ENCODE data around the gene HTRA3.
A peak's percentile ranks its signal among the peaks of the same experiment; 100 is the strongest.

HTRA3 gene
- total RNA-seq: 0 to 1.2 (median 0.15) reads per million in 18 experiments

DNA sequence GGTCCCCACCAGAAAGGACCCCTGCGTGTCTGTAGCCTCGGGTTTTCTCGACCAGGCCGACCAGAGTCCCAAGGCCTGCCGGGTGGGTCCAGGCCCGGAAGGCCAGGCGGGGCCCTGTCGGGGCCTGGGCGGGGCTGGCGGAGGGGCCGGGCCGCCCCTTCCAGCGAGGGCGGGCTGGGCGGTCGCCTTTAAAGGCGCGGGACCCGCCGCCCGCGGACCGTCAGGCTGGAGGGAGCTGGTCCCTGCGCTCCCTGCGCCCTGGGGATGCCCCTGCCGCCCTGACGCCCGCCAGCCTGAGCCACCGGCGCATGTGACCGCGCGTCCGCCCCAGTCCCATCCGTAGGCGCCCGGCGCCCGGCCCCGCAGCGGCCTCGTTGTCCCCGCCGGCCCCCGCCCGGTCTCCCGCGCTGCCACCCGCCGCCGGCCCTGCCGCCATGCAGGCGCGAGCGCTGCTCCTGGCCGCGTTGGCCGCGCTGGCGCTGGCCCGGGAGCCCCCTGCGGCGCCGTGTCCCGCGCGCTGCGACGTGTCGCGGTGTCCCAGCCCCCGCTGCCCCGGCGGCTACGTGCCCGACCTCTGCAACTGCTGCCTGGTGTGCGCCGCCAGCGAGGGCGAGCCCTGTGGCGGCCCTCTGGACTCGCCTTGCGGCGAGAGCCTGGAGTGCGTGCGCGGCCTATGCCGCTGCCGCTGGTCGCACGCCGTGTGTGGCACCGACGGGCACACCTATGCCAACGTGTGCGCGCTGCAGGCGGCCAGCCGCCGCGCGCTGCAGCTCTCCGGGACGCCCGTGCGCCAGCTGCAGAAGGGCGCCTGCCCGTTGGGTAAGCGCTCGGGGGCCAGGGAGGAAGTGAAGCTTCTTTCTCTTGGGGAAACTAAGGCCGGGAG, at the start of gene HTRA3:
TSS of gene HTRA3 (plus strand) at position 220 of the 883 bp plus-strand sequence. CDS start at position 435, 215 bp downstream.
- DNase-seq: no peak

DNA sequence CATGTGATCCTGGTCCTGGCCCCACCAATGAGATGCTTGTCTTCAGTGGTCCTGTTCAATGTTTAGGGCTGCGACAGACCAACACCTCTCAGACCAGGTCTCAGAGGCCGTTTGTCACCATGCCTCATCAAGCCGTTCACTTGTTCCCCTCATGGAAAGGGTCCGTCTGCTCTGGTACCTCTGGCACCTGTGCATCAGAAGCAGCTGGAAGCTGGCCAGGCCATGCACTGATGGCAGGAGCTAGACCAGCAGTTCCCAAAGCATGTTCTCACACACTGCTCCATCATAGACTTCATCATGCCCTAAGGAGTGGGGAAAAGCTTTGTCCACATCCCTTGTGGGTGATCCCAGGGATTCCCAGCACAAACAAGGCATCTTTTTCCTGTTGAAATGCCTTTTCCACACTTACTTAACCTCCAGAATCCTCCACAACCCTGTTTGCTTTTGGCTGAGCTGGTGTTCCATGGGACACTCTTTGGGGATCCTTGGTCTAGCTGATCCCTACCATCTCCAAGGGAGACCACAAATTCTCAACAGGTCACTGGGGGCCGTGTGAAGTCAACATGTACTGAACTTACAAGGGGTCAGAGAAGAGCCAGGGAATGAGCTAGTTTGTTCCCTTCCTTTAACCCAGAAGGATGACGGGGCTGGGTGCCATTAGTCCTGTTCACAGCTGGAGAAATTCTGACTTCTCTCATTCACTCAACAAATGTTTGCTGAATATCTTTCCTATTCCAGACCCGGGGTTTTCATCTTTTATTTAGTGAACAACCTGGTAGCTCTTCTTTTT, 48.7 kb upstream of the HTRA3 start:
- DNase-seq: peak in 1 of 2 donors; percentile 34

DNA sequence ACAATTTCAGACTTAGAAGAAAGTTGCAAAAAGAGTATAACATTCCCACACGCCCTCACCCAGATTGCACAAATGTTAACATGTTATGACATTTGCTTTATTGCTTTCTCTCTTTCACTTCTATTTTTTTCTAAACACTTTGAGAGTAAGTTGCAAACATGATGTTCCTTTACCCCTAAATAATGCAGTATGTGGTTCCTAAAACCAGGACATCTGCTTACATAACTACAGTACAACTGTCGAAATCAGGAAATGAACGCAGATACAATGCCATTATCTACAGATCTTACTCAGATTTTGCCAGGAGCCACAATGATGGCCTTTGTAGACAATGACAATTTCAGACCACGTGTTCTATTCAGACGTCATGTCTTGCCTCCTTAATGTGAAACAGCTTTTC, 48.1 kb upstream of the HTRA3 start:
- peak; percentile 90 to 98 for DNase-seq

DNA sequence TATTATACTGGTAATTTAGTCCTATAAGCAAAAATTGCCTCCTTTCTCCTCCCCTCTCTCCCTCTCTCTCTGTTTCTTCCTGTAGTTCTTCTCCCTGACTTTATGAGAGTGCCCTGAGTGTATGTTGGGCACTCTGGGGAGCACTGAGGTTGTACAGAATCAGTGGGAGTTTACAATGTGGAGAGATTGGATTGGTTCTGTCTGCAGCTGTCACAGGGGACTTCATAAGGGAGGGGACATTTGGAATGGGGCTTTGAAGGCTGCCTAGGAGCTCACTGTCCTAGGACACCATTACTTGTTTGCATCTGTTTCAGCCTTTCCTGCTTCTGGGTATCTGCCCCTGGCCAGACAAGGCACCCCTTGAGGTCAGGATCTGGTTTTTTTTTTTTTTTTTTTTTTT, 47.6 kb upstream of the HTRA3 start:
- DNase-seq: no peak

DNA sequence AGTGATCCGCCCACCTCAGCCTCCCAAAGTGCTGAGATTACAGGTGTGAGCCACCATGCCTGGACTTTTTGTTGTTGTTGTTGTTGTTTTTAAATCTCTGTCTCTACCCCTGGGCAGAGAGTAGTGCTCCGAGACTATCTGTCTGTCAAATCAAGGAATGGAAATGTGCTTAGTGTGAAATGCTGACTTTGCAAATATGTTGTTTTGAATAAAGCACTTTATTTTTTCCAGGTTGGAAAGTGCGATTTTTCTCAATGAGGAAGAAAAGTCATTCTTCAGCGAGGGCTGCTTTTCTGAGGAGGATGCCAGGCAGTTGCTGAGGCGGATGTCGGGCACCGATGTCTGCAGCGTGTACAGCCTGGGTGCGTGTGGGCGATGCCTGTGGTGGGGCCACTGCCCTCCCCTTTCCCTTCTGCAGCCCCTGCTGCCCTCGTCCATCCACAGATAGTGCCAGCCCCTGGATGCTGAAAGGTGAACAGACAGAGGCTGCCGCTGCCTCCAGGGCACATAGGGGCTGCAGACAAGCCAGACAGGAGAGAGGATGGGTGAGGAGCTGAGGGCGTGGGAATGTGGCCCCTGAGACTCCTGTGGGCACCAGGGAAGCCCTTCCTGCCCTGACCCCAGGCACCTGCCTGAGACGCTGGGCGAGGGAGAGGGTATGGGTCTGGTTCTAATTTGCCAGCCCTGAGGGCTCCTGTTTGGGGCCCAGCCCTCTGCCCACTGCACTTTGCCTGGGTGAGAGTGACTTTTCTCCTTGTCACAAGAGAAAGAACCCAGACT, 46.8 kb upstream of the HTRA3 start:
- no peak for DNase-seq

DNA sequence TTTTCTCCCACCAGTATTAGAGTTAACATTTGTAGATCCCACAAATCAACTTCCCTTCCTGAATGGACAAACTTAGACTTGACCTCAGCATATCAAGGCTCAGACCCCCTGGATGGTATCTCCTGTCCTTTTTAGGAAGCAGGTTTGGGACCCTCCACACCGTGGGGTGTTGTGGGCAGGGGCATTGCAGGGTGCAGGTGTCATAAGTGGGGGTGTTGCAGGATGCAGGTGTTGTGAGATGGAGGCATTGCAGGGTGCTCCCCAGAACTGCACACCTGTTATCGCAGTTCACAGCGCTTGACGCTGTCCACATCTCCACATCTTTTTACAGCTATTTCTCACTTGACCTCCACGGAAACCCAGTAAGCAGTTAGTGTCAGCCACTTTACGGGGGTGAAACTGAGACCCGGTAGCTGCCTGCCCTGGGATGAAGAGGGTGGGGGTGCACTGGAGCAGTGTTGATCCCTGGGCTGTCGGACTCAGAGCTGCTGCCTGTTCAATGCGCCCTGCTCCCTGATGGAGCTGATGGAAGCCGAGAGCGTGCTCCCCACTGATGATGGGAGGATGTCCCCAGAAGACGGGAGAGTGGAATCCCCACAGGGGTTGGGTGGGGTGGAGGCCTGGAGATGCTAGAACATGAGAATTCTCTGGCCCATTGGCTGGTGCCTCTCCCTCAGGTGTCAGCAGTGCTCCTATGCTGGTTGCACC, 45.1 kb upstream of the HTRA3 start:
- no peak for DNase-seq

DNA sequence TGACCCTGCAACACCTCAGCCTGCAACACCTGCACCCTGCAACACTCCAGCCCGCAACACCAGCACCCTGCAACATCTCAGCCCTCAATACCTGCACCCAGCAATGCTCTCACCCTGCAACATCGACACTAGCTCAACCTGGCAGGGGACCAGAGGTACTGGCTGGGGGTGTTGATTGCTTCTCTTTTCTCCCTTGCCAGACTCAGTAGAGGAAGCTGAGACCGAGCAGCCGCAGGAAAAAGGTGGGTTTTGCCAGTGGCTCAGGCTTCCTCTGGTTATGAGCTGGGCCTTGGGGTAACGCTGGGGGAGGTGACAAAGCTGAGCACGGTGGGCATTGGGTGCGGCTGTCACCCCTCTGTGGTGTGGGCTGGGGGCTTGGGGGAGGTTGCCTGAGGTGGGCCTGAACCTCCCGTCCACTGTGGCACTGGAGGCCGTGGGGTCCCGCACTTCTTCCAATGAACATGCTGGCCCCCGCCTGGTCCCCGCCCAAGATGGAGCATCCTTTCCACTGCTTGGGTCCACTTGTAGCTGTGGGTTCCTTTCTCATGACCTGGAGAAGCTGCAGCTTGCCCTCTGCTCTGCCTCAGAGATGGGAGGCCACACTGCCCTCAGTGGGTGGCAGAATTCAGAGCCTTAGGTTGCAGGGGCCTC, 44.5 kb upstream of the HTRA3 start:
- DNase-seq: peak in 1 of 2 donors; percentile 39

DNA sequence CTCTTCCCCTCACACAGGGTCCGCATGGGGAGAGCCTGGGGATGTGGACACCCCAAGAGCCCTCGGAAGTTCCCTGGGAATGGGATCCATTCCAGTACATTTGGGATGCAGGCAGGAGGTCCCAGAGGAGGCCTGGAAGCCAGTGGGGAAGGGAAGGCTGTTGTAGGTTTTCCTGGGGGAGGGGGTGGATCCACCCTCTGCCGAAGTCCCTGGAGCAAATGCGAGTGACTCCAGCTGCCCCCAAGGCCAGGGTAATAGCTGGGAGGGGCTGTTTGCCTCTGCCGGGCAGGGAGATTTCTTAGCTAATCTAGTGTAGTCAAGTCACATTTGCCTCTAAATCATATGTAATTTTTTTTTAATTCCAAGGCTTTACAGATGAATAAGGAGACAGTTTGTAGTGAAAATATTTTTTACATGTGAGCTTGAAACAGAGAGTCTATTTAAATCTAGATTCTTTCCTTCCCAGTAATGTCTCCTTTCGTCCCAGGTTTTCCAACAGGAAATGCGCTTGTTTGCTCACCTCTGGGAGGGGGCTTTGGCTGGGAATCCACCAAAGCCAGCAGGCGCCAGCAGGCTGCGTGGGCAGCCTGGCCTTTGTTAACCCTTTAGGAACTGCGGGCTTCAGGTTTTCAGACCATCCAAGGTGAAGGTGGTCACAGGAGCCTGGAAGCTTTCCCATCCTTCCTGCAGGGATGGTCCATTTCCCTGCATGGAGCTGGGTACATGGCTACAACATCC, 43.7 kb upstream of the HTRA3 start:
- DNase-seq: no peak

DNA sequence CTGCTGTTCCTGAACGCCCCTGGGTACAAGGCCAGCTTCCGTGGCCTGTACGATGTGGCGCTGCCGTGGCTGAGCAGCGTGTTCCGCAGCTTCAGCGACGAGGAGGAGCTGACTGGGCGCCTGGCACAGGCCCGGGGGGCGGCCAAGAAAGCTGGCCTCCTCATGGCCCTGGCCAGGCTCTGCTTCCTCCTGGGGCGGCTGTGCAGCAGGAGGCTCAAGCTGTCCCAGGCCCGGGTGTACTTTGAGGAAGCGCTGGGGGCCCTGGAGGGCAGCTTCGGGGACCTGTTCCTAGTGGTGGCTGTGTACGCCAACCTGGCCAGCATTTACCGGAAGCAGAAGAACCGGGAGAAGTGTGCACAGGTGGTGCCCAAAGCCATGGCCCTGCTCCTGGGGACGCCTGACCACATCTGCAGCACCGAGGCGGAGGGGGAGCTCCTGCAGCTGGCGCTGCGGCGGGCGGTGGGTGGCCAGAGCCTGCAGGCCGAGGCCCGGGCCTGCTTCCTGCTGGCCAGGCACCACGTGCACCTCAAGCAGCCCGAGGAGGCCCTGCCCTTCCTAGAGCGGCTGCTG, 42.3 kb upstream of the HTRA3 start:
- DNase-seq: peak; percentile 24 to 56

DNA sequence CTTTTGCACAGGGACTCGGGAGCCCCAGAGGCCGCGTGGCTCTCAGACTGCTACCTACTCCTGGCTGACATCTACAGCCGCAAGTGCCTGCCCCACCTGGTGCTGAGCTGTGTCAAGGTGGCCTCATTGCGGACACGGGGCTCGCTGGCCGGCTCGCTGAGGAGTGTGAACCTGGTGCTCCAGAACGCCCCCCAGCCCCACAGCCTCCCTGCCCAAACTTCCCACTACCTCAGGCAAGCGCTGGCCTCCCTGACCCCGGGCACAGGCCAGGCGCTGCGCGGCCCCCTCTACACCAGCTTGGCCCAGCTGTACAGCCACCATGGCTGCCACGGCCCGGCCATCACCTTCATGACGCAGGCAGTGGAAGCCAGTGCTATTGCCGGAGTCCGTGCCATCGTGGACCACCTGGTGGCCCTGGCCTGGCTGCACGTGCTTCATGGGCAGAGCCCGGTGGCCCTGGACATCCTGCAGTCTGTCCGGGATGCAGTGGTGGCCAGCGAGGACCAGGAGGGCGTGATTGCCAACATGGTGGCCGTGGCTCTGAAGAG, 41.7 kb upstream of the HTRA3 start:
- DNase-seq: no peak

DNA sequence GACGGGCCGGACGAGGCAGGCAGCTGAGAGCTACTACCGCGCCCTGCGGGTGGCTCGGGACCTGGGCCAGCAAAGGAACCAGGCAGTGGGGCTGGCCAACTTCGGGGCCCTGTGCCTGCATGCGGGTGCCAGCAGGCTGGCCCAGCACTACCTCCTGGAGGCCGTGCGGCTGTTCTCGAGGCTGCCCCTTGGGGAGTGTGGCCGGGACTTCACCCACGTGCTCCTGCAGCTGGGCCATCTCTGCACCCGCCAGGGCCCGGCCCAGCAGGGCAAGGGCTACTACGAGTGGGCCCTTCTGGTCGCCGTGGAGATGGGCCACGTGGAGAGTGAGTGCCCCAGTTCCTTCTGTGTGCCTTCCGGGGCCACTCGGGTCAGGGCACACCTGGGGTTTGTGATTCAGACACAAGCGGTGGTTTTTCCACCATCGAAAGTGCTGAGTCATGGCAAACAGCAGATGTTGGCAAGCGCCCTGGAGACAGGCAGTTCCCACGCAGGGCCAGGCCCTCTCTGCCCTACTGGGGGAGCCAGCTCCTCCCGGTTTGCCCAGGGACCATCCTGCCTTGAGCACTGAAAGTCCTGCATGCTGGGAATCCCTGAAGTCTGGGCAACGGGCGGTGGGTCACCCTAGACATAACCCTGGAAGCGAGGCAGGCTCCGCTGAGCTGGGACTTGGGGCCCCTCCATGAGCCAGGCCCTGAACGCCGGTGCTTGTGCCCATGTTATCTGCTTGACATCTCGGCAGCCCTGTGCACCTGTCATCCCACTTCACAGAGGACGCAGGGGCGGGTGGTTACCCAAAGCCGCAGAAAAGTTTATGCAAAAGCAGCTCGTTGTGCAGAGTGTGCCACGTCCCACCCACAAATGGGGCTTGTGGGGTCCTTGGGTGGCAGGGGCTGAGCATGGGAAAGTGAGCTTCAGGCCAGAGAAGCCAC, 41.0 kb upstream of the HTRA3 start:
- DNase-seq: peak in 1 of 2 donors; percentile 53

DNA sequence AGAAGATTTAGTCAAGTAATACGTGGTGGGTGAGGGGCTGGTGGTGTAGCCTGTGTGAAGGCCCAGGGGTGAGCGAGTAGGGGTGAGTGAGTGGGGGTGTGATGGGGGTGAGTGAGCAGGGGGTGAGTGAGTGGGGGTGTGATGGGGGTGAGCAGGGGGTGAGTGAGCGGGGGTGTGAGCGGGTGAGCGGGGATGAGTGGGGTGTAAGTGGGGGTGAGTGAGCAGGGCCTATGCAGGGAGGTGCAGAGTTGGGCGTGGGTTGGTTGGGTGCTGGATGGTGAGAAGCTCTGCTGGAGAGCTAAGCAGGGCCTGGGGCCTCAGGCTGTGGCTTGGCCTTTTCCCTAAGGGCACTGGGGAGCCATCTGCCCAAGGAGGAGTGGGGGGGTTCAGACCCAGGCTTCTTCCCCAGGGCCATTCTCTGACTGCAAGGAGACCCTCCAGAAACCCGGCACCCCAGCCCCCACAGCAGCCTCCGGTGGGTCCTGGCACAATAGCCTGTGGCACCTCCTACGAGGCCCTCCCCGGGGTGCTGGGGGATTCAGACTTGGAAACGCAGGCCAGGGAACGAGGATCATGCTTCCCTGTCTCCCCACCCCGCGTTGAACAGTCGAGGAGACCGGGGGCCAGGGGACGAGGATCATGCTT, 40.1 kb upstream of the HTRA3 start:
- no peak for DNase-seq

DNA sequence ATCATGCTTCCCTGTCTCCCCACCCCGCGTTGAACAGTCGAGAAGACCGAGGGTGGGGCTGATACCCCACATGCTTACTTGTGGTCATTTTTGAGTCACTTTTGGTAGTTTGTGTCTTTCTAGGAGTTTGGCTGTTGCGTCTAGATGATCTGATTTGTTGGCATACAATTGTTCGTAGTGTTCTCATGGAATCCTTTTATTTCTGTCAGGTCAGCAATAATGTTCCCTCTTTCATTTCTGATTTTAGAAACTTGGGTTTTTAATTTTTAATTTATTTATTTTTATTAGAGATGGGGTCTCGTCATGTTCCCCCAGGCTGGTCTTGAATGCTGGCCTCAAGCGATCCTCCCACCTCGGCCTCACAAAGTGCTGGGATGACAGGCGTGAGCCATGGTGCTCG, 39.5 kb upstream of the HTRA3 start:
- DNase-seq: no peak

DNA sequence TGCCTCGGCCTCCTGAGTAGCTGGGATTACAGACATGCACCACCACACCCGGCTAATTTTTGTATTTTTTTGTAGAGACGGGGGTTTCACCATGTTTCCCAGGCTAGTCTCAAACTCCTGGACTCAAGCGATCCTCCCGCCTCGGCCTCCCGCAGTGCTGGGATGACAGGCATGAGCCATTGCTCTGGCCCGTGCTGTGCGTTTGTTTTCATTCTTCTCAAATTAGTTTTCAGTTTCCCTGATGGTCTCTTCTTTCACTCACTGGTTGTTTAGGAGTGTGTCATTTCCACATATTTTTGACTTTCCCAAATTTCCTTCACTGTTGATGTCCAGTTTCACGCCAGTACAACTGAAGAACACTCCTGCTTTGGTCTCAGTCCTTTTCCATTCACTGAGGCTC, 38.7 kb upstream of the HTRA3 start:
- no peak for DNase-seq

DNA sequence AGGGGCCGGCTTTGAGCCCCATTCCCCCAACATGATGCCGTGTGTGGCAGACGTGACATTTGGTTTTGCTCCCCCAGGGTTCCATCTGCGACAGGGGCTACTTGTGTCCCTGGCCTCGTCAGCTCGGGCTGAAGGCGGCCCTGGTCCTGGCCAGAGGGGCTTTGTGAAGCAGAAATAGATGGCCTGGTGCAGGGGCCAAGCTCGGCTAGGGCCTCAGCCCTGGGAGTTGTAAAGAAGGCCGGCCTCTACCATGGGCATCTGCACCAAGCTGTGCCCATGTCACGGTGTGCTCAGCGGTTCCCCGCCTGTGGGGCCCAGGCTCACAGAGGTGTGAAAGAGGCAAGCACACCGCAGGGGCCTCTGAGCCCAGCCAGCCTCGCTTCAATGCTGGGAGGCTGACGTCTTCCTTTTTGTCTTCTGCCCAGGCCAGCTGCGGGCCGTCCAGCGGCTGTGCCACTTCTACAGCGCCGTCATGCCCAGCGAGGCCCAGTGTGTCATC, 38.0 kb upstream of the HTRA3 start:
- DNase-seq: no peak

DNA sequence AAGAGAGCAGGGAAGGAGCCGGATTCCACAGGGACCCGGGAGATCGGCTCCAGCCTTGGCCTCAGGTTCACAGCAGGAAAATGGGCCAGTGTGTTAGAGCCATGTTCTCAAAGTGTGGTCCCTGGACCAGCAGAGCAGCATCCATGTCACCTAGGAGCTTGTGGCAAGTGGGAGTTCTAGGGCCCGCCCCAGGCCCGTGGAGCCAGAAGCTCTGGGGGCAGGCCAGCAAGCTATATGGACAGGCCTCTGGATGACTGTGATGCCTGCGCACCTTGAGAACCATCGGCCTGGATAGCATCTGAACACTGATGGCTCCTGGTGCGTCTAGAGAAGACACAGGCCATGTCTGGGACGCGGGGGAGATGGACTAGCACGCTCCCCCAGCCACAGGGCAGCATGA, 36.8 kb upstream of the HTRA3 start:
- DNase-seq: no peak

DNA sequence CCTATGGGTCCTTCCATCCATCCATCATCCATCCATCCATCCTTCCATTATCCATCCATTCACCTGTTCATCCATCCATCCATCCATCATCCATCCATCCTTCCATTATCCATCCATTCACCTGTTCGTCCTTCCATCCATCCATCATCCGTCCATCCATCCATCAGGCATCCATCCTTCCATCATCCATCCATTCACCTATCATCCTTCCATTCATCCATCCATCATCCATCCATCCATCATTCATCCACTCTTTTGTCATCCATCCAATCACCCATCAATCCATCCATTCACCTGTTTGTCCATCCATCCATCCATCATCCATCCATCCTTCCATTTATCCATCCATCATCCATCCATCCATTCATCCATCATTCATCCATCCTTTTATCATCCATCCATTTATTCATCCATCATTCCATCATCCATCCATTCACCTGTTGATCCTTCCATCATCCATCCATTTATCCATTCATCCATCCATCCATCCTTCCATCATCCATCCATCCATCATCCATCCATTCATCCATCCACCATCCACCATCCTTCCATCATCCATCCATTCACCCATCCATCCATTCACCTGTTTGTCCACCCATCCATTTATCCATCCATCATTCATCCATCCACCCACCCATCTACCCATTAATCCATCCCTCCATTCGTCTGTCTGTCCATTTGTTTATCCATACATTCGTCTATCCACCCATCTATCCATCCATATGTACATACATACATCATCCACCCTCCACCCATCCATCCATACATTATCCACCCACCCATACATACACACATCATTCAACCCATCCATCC, 35.7 kb upstream of the HTRA3 start:
- DNase-seq: no peak

DNA sequence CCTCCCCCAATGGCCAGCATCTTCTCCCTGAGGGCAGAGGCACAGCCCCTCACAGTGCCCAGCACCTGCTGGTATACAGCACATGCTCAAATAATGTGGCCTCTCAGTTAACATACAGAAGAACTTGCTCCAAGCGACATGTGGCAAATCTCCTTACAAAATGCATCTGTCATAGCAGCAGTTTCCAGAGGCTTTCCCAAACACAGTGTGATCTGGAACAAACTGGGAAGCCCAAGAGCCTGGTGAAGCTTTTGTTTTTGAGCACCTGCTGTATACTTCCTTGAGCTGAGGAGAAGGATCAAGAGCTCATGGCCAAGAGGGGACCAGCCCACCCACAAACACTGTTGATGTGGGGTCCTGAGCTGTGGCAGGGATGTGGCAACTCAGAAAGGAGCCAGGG, 34.8 kb upstream of the HTRA3 start:
- DNase-seq: no peak
